DMS 273 (cell line): Measurements from ENCODE around the gene SBF2.
A peak's percentile ranks its signal among the peaks of the same experiment; 100 is the strongest.
"Not testable (repeated sequence)": the region's sequence is repeated elsewhere in the genome, so short reads cannot be mapped to it uniquely, and the experiment has no call there.

ENCODE experiments used
- DNase-seq: peaks from one replicate; lab custom pipeline; 2025; ENCODE audit not compliant: unreplicated experiment; lab: John Stamatoyannopoulos, UW

SBF2 gene

GRCh38 chr11:9758637-9759518 lies 535.1 kb downstream of the SBF2 start:
- peak; percentile 78 for DNase-seq

- peak; percentile 88 for DNase-seq
Observed at GRCh38 chr11:9757809-9758636, 536.0 kb downstream of the SBF2 start.

- no peak for DNase-seq
Observed at GRCh38 chr11:9756878-9757277, 537.1 kb downstream of the SBF2 start.

- DNase-seq = no peak
Observed at GRCh38 chr11:9756461-9756860, 537.6 kb downstream of the SBF2 start.

- DNase-seq = no peak
Observed at GRCh38 chr11:9755561-9756185, 538.3 kb downstream of the SBF2 start.

GRCh38 chr11:9754010-9754471 lies 540.0 kb downstream of the SBF2 start:
- DNase-seq = peak; percentile 34

GRCh38 chr11:9753021-9753420 lies 541.0 kb downstream of the SBF2 start:
- DNase-seq = no peak

- no peak for DNase-seq
Observed at GRCh38 chr11:9752091-9752490, 541.9 kb downstream of the SBF2 start.

- DNase-seq = no peak
Observed at GRCh38 chr11:9750551-9750950, 543.5 kb downstream of the SBF2 start.

GRCh38 chr11:9748361-9748970 lies 545.6 kb downstream of the SBF2 start:
- peak; percentile 67 for DNase-seq

GRCh38 chr11:9747828-9748227 lies 546.2 kb downstream of the SBF2 start:
- peak; percentile 9 for DNase-seq

GRCh38 chr11:9747229-9747628 lies 546.8 kb downstream of the SBF2 start:
- no peak for DNase-seq

- DNase-seq = no peak
Observed at GRCh38 chr11:9745411-9746211, 548.4 kb downstream of the SBF2 start.

GRCh38 chr11:9743512-9743911 lies 550.5 kb downstream of the SBF2 start:
- not testable (repeated sequence) for DNase-seq

- DNase-seq = no peak
Observed at GRCh38 chr11:9741260-9741659, 552.8 kb downstream of the SBF2 start.

GRCh38 chr11:9740202-9740883 lies 553.7 kb downstream of the SBF2 start:
- DNase-seq = no peak

- no peak for DNase-seq
Observed at GRCh38 chr11:9739123-9739900, 554.7 kb downstream of the SBF2 start.

GRCh38 chr11:9738707-9739106 lies 555.3 kb downstream of the SBF2 start:
- no peak for DNase-seq

GRCh38 chr11:9738116-9738515 lies 555.9 kb downstream of the SBF2 start:
- no peak for DNase-seq
